ENCODE results near the gene STK39.
"Not testable (repeated sequence)": the region's sequence is repeated elsewhere in the genome, so short reads cannot be mapped to it uniquely, and the experiment has no call there.

STK39 gene

GRCh38 chr2:168042127-168042824, 205.1 kb downstream of the STK39 start:
- DNase-seq (ENCODE audit: low read depth): not testable (repeated sequence)

GRCh38 chr2:168039881-168040280, 207.5 kb downstream of the STK39 start:
- no peak for DNase-seq (ENCODE audit: low read depth)

- DNase-seq (ENCODE audit: low read depth): no peak
Observed at GRCh38 chr2:168037778-168038177, 209.6 kb downstream of the STK39 start.

- no peak for DNase-seq (ENCODE audit: low read depth)
Observed at GRCh38 chr2:168035458-168035857, 211.9 kb downstream of the STK39 start.

GRCh38 chr2:168034616-168035015, 212.8 kb downstream of the STK39 start:
- no peak for DNase-seq (ENCODE audit: low read depth)

GRCh38 chr2:168033966-168034365, 213.4 kb downstream of the STK39 start:
- DNase-seq (ENCODE audit: low read depth): no peak

GRCh38 chr2:168032091-168032490, 215.3 kb downstream of the STK39 start:
- no peak for DNase-seq (ENCODE audit: low read depth)

- peak; percentile 38 for DNase-seq (ENCODE audit: low read depth)
Observed at GRCh38 chr2:168030862-168031624, 216.4 kb downstream of the STK39 start.

GRCh38 chr2:168029071-168029470, 218.3 kb downstream of the STK39 start:
- no peak for DNase-seq (ENCODE audit: low read depth)

- no peak for DNase-seq (ENCODE audit: low read depth)
Observed at GRCh38 chr2:168028362-168028761, 219.0 kb downstream of the STK39 start.

GRCh38 chr2:168025487-168026202, 221.8 kb downstream of the STK39 start:
- DNase-seq (ENCODE audit: low read depth): no peak

- DNase-seq (ENCODE audit: low read depth): no peak
Observed at GRCh38 chr2:168024459-168024858, 222.9 kb downstream of the STK39 start.

- DNase-seq (ENCODE audit: low read depth): no peak
Observed at GRCh38 chr2:168021800-168022587, 225.4 kb downstream of the STK39 start.

GRCh38 chr2:168015274-168015953, 232.0 kb downstream of the STK39 start:
- DNase-seq (ENCODE audit: low read depth): no peak

GRCh38 chr2:168009900-168010299, 237.5 kb downstream of the STK39 start:
- no peak for DNase-seq (ENCODE audit: low read depth)

GRCh38 chr2:168008646-168009195, 238.7 kb downstream of the STK39 start:
- DNase-seq (ENCODE audit: low read depth): no peak

- DNase-seq (ENCODE audit: low read depth): no peak
Observed at GRCh38 chr2:168006498-168006897, 240.9 kb downstream of the STK39 start.

- no peak for DNase-seq (ENCODE audit: low read depth)
Observed at GRCh38 chr2:168005586-168005985, 241.8 kb downstream of the STK39 start.

- DNase-seq (ENCODE audit: low read depth): no peak
Observed at GRCh38 chr2:168003876-168004275, 243.5 kb downstream of the STK39 start.

GRCh38 chr2:168002021-168002553, 245.3 kb downstream of the STK39 start:
- peak; percentile 7 for DNase-seq (ENCODE audit: low read depth)

GRCh38 chr2:167992278-167992677, 255.1 kb downstream of the STK39 start:
- no peak for DNase-seq (ENCODE audit: low read depth)

Data from GM04503 (cell line).